HG02970 (cell line): ENCODE measurements around the gene GLI2.

Experiments
- ATAC-seq: cut with Tn5 transposase; IDR thresholded peaks from one replicate; pipeline ENCODE4 v1.9.1; 2021; ENCODE audit warnings: mild to moderate bottlenecking, moderate library complexity, moderate number of reproducible peaks; ENCODE audit not compliant: unreplicated experiment, low FRiP score

GLI2 gene

GRCh38 chr2:120736624-120737339, 1.1 kb downstream of the GLI2 start:
- no peak for ATAC-seq

DNA sequence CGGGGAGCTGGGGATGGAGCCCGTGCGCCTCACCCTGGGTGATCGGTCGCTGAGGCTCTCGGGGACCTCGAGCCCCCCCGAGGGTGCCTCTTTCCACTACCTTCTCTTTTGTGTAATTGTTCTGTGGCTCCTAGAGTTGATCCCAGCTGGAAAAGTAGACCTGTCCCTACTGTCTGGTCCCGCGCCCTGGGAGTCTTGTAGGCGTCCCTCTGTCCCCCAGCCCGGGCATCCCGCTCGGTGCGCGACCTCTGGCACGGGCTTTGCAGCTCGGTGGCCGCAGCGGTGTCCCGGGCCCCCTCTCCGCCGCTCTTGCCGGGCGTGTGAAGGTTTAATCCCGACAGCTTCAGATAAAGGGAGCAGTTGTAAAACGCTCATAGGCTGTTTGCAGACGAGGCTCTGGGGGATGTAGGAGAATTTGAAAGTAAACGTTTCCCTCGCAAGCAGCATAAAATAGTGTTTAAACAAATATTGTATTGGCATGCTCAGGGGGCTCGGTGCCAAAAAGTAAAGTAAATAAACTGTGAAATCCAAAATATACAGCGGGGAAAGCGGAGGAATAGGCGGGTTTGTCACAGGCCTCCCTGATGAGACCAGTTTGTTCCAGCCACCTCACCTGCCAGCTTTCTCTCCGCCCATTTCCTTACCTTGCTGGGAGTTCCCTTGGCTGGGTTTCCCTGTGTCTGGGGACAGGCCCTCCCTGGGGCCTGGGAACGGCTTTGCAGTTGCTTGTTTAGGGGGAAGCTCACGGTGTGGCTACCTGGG, 1.9 kb downstream of the GLI2 start:
- no peak for ATAC-seq

DNA sequence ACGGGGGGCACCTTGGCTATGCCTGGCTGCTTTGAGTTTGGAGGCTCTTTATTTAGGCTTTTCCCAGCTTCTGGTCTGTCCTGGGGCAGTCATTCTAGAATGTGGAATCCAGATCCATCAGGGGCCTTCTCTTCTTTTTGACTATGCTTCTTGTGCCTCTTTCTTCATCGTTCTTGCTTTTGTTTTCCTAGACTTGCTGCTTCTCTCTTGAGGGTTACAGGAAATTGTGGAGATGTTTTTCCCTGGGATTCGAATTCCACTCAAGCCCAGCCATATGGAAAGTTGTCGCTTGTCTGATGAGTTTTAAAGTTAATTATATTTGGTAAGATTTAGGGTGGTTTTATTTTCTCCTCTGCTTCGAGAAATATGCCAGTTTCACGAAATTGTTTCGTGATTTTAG, 2.4 kb downstream of the GLI2 start:
- ATAC-seq: no peak

GRCh38 chr2:120738786-120739437, 3.2 kb downstream of the GLI2 start:
- no peak for ATAC-seq

- no peak for ATAC-seq
Measured at GRCh38 chr2:120739438-120740090, 3.9 kb downstream of the GLI2 start.

DNA sequence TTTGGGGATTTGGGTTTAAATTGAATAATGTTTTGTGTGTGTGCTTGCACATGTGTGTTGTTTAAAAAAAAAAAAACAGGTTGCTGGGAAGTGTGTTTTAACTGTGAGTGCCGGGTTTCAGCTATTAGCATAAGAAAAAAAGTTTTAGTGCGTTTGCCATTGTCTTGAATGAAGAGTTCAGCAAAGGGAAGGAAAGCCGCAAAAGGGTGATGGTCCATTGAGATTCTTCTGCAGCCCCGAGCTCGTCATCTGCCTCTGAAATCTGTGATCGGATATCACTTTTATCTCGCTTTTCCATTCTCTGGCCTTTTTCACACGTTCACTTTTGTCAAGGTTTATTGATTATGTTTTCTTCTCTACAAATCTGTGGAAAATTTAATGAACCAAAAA, 4.7 kb downstream of the GLI2 start:
- no peak for ATAC-seq

DNA sequence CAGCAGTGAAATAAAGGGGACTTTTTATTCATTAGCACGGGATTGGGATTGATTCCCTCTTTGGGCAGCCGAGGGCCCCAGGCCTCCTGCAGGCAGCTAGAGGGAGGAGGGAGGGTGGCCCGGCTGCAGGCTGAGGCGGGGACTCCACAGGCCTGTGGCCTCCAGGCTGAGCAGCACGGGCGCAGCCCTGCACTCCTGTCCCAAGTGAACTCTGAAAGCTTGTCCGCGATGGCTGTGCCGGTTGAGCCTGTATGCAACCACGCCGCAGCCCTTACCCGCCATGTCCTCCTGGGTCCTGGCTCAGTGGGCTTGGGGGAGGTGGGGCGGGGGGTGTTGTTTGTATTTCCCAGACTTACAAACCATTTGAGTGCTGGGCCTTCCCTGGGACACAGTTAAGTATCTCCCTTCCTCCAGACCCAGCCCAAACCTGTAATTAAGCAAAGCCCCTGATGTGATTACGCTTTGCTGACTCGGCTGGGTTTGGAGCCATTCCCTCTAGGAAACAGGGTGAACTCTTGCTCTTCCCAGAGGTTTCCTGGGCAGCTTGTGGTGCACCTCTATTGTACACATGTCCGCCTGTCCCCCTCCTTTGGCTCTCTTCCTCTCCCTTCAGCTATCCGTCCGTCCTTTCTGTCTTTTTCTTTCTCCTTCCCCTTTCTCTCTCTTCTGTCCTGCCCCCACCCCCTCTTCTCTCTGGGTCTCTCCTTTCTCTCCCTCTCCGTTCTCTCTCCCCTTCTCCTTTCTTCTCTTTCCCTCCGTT, 5.3 kb downstream of the GLI2 start:
- no peak for ATAC-seq

GRCh38 chr2:120741571-120742561, 6.2 kb downstream of the GLI2 start:
- ATAC-seq: no peak

DNA sequence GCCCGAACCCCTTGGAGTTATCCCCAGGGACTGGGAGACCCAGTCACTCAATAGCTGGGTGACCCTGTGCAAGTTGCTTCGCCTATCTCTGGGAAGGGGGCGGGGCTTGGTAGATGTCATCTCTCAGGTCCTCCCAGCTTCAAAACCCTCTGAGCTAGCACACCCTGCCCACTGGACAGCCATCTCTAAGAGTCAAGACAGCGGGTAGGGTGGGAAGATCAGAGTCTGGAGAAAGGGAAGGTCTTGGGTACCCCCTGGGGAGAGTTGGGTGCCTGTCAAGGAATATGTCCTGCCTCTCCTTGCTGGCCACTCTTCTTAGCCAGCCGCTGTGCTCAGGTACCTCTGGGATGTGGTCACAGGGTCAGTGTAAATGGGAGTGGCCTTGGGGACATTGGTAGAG, 8.0 kb downstream of the GLI2 start:
- no peak for ATAC-seq

DNA sequence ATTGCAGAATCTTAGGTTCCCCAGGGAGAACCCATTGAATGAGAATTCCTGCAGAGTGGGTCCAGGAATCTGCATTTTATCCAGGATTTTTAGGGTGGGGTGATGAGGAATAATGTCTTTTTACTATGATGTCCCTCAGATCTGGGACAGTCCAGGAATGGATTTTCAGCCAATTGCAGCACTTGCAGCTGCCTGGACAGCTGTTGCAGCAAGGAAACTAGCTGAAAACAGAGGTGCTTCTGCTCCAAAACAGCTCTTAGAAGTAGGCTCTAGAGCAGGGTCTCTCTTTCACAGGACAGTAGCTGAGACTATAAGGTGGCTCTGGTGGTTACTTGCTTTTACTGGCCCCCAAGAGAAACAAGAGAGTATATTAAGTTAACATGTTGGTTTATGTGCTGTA, 9.1 kb downstream of the GLI2 start:
- ATAC-seq: no peak

DNA sequence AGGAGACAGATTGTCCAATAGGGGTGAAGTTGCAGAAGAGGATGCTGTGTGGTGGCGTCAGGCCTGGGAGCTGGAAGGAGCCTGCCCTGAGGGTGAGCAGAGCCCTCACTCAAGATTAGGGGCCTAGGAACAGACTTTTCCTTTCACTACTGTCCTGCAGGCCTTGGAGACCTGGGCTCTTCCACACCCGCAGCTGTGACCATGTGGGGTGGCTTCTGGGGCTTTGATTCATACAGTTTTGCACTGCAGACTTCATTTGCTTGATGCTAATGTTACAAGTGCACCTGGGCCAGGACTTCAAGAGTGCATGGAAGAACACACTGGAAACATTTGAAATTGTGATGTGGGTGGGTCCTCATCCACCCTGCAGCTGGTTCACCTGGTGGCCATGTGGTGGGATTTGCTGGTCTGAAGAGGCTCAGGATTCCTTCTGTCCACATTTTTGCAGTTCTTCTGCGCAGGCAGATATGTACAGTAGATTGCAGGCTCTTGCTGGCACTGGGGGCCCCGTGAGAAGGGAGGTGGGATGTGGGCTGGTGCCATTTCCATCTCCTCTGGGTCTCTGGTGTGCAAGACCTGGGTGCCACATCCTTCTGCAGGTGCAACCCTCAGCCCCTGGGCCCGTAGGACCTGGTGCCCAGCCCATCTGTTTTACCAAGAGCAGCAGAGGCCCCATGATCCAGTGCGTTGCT, 9.9 kb downstream of the GLI2 start:
- no peak for ATAC-seq

- ATAC-seq: no peak
Measured at GRCh38 chr2:120746144-120746543, 10.5 kb downstream of the GLI2 start.

- ATAC-seq: no peak
Measured at GRCh38 chr2:120747281-120747680, 11.6 kb downstream of the GLI2 start.

DNA sequence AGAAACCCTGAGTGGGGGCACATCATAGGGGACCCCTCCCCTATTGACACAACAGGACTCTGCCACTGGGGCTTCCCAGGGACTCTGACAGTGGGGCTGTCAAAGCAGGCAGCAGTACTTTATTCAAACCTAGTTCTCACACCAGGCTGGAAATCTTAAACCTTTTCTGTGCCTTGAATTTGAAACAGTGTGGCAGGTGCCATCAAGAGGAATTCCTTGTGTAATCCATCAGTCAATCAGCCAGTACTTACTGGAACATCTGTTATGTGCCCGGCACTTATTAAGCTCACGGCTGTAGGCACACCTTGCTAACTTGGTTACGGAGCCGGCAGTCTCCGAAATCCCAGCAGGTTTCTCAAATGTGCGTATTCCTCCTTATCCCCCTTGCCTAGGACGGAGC, 12.0 kb downstream of the GLI2 start:
- no peak for ATAC-seq

DNA sequence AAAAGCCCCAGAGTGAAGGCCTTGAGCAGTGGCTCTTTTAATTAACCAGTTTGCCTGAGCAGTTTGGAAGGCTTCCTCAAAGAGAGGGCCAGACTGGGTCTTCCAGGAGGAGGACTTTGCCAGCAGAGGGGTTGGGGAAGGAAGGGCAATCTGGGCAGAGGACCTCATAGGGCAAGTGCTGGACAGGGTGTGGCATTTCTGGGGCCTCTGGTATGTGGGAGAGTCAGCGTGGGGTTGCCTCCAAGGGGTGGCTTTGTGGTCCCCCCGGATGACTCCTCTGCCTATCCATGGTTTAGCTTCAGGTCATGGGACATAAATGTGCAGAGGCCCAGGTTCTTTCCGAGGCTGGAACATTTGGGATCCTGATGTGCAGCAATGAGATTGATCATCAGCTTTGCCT, 12.6 kb downstream of the GLI2 start:
- ATAC-seq: no peak

- no peak for ATAC-seq
Measured at GRCh38 chr2:120748741-120749140, 13.1 kb downstream of the GLI2 start.

GRCh38 chr2:120749506-120750431, 14.1 kb downstream of the GLI2 start:
- ATAC-seq: no peak
